IMR-90 (cell line): ENCODE data around the gene ZSWIM8. TPM values are rescaled to one million over a fixed set of nuclear protein-coding genes. Genes with fewer than 3 reads are reported as not detected.

Experiments
- ATAC-seq: fragments of 200-7000 bp; cut with Tn5 transposase; 2 replicates; pipeline ENCODE4 v1.9.1; 2020; ENCODE audit warnings: low read depth, mild to moderate bottlenecking, moderate library complexity
- BruUV-seq: library from RNA; stranded (reverse); fragments of 400-500 nt; replicated peaks from 2 replicates; lab custom pipeline; 2021; lab: Mats Ljungman, UMichigan
- CTCF ChIA-PET: fragments of 300-600 bp; formaldehyde crosslinking; extraction: SDS; loops from one replicate; lab custom pipeline; 2021; ENCODE audit warnings: antibody characterized with exemption; lab: Yijun Ruan, JAX
- POLR2A ChIA-PET: fragments of 300-600 bp; sonication (Branson Sonifier 250); formaldehyde crosslinking; loops from one replicate; lab custom pipeline; 2022; ENCODE audit warnings: antibody characterized with exemption; ENCODE audit not compliant: unreplicated experiment; lab: Charles Lee
- DNase-seq: peaks from one replicate; pipeline ENCODE4 v3.0.0; 2013
- H2AFZ ChIP-seq: replicated peaks from 2 replicates; pipeline ENCODE3; 2013; ENCODE audit warnings: low read length, mild to moderate bottlenecking; ENCODE audit not compliant: poor library complexity
- H2AK5ac ChIP-seq: 2 replicates; pipeline ENCODE4 v1.6.1; 2013; ENCODE audit warnings: low read depth, low read length, inconsistent platforms
- H2AK9ac ChIP-seq: replicated peaks from 2 replicates; pipeline ENCODE3; 2013; ENCODE audit warnings: mild to moderate bottlenecking, low read depth, low read length, moderate library complexity; ENCODE audit not compliant: poor library complexity
- H2BK120ac ChIP-seq: 2 replicates; pipeline ENCODE4 v1.6.1; 2013; ENCODE audit warnings: low read depth, low read length, inconsistent platforms
- H2BK15ac ChIP-seq: 3 replicates; pipeline ENCODE4 v1.6.1; 2013; ENCODE audit warnings: low read depth, low read length, inconsistent platforms
- H2BK20ac ChIP-seq: 2 replicates; pipeline ENCODE4 v1.6.1; 2013; ENCODE audit warnings: low read depth, mild to moderate bottlenecking, inconsistent platforms, low read length, moderate library complexity
- H2BK5ac ChIP-seq: 2 replicates; pipeline ENCODE4 v1.6.1; 2013; ENCODE audit warnings: mild to moderate bottlenecking, low read depth, low read length, inconsistent platforms; ENCODE audit not compliant: poor library complexity, severe bottlenecking
- H3K14ac ChIP-seq: replicated peaks from 2 replicates; pipeline ENCODE4 v1.6.1; 2013; ENCODE audit warnings: low read depth, low read length, inconsistent platforms
- H3K18ac ChIP-seq: 2 replicates; pipeline ENCODE4 v1.6.1; 2013; ENCODE audit warnings: low read depth, low read length, control low read depth
- H3K23ac ChIP-seq: 2 replicates; pipeline ENCODE4 v1.6.1; 2013; ENCODE audit warnings: low read depth, low read length, inconsistent platforms
- H3K27ac ChIP-seq: 2 replicates; pipeline ENCODE4 v1.5.1; 2013; ENCODE audit warnings: mild to moderate bottlenecking, control low read depth, low read length; ENCODE audit not compliant: insufficient read depth
- H3K27me3 ChIP-seq: 2 replicates; pipeline ENCODE4 v1.6.1; 2013; ENCODE audit warnings: low read length; ENCODE audit not compliant: control insufficient read depth, insufficient read depth
- H3K36me3 ChIP-seq: 2 replicates; pipeline ENCODE4 v1.6.1; 2013; ENCODE audit warnings: low read length, mixed read lengths; ENCODE audit not compliant: control insufficient read depth, insufficient read depth
- H3K4ac ChIP-seq: 2 replicates; pipeline ENCODE4 v1.6.1; 2013; ENCODE audit warnings: low read depth, low read length, inconsistent platforms
- H3K4me1 ChIP-seq: 2 replicates; pipeline ENCODE4 v1.6.1; 2013; ENCODE audit warnings: low read length, mixed read lengths; ENCODE audit not compliant: control insufficient read depth, insufficient read depth
- H3K4me2 ChIP-seq: 2 replicates; pipeline ENCODE4 v1.6.1; 2013; ENCODE audit warnings: low read depth, mild to moderate bottlenecking, control low read depth, low read length, moderate library complexity
- H3K4me3 ChIP-seq: 2 replicates; pipeline ENCODE4 v1.5.1; 2013; ENCODE audit warnings: low read depth, mild to moderate bottlenecking, control low read depth, low read length, moderate library complexity; ENCODE audit not compliant: insufficient read depth
- H3K56ac ChIP-seq: 2 replicates; pipeline ENCODE4 v1.6.1; 2013; ENCODE audit warnings: low read length, inconsistent platforms; ENCODE audit not compliant: insufficient read depth; ENCODE audit errors: extremely low read depth
- H3K79me1 ChIP-seq, 2 experiments: 2 replicates each; pipeline ENCODE4 v1.6.1; 2013; ENCODE audit warnings: low read length in 2 of 2, inconsistent platforms in 1 of 2, low read depth in 1 of 2
- H3K9ac ChIP-seq: 2 replicates; pipeline ENCODE4 v1.6.1; 2013; ENCODE audit warnings: low read depth, low read length, control low read depth
- H3K9me1 ChIP-seq: 2 replicates; pipeline ENCODE4 v1.6.1; 2013; ENCODE audit warnings: low read length, inconsistent platforms; ENCODE audit not compliant: insufficient read depth
- H3K9me3 ChIP-seq: 2 replicates; pipeline ENCODE4 v1.6.1; 2013; ENCODE audit warnings: low read length; ENCODE audit not compliant: control insufficient read depth, insufficient read depth
- H4K20me1 ChIP-seq: 2 replicates; pipeline ENCODE4 v1.6.1; 2013; ENCODE audit warnings: low read length, inconsistent platforms; ENCODE audit not compliant: insufficient read depth
- H4K5ac ChIP-seq: 2 replicates; pipeline ENCODE4 v1.6.1; 2013; ENCODE audit warnings: mild to moderate bottlenecking, low read depth, low read length, control low read depth
- H4K8ac ChIP-seq, 2 experiments: 2 replicates each; pipeline ENCODE4 v1.6.1; 2013; ENCODE audit warnings: low read depth in 2 of 2, low read length in 2 of 2, control low read depth in 1 of 2, inconsistent platforms in 1 of 2
- H4K91ac ChIP-seq: 2 replicates; pipeline ENCODE4 v1.6.1; 2013; ENCODE audit warnings: low read depth, low read length, inconsistent platforms; ENCODE audit not compliant: insufficient read depth
- BHLHE40 ChIP-seq: fragments of 150-350 bp; IDR thresholded peaks from 2 replicates; pipeline ENCODE4 v1.6.1; 2016; ENCODE audit warnings: mild to moderate bottlenecking, low read depth, low read length
- CEBPB ChIP-seq: IDR thresholded peaks from 2 replicates; pipeline ENCODE4 v1.6.1; 2012; ENCODE audit warnings: low read depth, low read length, improper control_type of control experiment
- CHD1 ChIP-seq: IDR thresholded peaks from 2 replicates; pipeline ENCODE4 v1.6.1; 2012; ENCODE audit warnings: low read depth, low read length, improper control_type of control experiment
- FOS ChIP-seq: fragments of 150-350 bp; IDR thresholded peaks from 2 replicates; pipeline ENCODE4 v1.6.1; 2016; ENCODE audit warnings: low read depth, low read length
- MAZ ChIP-seq: IDR thresholded peaks from 2 replicates; pipeline ENCODE4 v1.6.1; 2012; ENCODE audit warnings: low read depth, mild to moderate bottlenecking, low read length, improper control_type of control experiment, moderate library complexity, borderline replicate concordance
- MXI1 ChIP-seq: IDR thresholded peaks from 2 replicates; pipeline ENCODE4 v1.6.1; 2012; ENCODE audit warnings: low read depth, mild to moderate bottlenecking, low read length, moderate library complexity, borderline replicate concordance
- NFE2L2 ChIP-seq: fragments of 150-350 bp; IDR thresholded peaks from 2 replicates; pipeline ENCODE4 v1.6.1; 2016; ENCODE audit warnings: low read depth, mild to moderate bottlenecking, low read length
- POLR2A ChIP-seq: IDR thresholded peaks from 2 replicates; pipeline ENCODE4 v1.6.1; 2012; ENCODE audit warnings: mild to moderate bottlenecking, low read depth, low read length
- RAD21 ChIP-seq: IDR thresholded peaks from 2 replicates; pipeline ENCODE4 v1.6.1; 2012; ENCODE audit warnings: low read length, improper control_type of control experiment
- RCOR1 ChIP-seq: IDR thresholded peaks from 2 replicates; pipeline ENCODE4 v1.6.1; 2012; ENCODE audit warnings: mild to moderate bottlenecking, low read length, improper control_type of control experiment; ENCODE audit not compliant: insufficient replicate concordance
- RFX5 ChIP-seq: IDR thresholded peaks from 2 replicates; pipeline ENCODE4 v1.8.0; 2012; ENCODE audit warnings: low read depth, mild to moderate bottlenecking, low read length, moderate library complexity
- WGBS, 2 experiments: methylation state at CpG; one replicate each; pipeline versions ENCODE4 v1.1.5 to v1.1.7; 2013; ENCODE audit warnings: missing lambda C conversion rate in 2 of 2; ENCODE audit not compliant: insufficient read length in 1 of 2; ENCODE audit errors: extremely low coverage in 2 of 2; 5-methylcytosine and 5-hydroxymethylcytosine counted together
- dilution Hi-C: fragments of 300-500 bp; cut with HindIII; formaldehyde crosslinking; loops from one replicate; pipeline ENCODE4 v1.14.3; 2018; ENCODE audit warnings: low sequenced_read_pairs; ENCODE audit not compliant: unreplicated experiment
- in situ Hi-C: fragments of 300-500 bp; cut with MboI; formaldehyde crosslinking; loops from 3 replicates; pipeline ENCODE4 v1.14.3; 2019; ENCODE audit warnings: low sequenced_read_pairs, inconsistent platforms, mixed read lengths
- intact Hi-C: fragments of 100-400 bp; cut with micrococcal nuclease; formaldehyde crosslinking; loops from 2 replicates; pipeline ENCODE4 v1.10.0; 2022
- polyA plus RNA-seq, 3 experiments: library from polyadenylated mRNA; depleted of rRNA; stranded (reverse); fragments of >200 nt; gene quantifications; 2 replicates each; pipeline ENCODE4 v1.2.3, GENCODE V29; 2012; ENCODE audit warnings: low replicate concordance in 1 of 3
- total RNA-seq: library from RNA; depleted of rRNA; stranded (reverse); fragments of >200 nt; gene quantifications from 2 replicates; pipeline ENCODE4 v1.2.3, GENCODE V29; 2012
- TF ChIP-seq, protein P1 (sequence below): conservative IDR thresholded peaks from 2 replicates; pipeline ENCODE4 v1.5.1; 2012; ENCODE audit warnings: mild to moderate bottlenecking, low read depth, low read length, improper control_type of control experiment
- TF ChIP-seq, protein P2 (sequence below): fragments of 150-350 bp; IDR thresholded peaks from 2 replicates; pipeline ENCODE4 v1.6.1; 2017; ENCODE audit warnings: mild to moderate bottlenecking, antibody characterized with exemption, low read length, low read depth

ZSWIM8 gene
- total and polyA plus RNA-seq, 2 of the 4 experiments (the other 2 are of a cell fraction), result 16.8 to 103 TPM

DNA sequence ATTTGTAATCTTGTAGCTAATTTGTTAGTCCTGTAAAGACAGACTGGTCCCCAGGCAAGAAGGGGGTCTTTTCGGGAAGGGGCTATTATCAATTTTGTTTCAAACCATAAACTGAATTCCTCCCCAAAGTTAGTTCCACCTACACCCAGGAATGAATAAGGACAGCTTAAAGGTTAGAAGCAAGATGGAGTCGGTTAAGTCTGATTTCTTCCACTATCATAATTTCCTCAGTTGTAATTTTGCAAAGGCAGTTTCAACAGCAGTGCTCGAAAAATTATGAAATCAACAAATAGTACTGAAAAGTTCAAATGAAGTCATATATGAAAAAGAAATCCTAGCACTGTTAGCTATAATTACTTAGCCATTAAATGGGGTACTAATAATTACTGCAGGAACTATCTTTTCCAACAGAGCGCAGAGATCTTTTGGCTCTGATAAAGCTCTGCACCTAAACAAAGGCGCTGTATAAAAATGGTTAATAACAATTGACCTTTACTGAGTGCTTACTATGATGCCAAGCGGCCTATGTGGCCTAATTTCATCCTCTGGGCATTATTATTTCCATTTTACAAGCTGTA, 42.0 kb upstream of the ZSWIM8 start:
- Histone ChIP-seq H3K9me1 (0 out of 2 replicates have a peak, but pooled peaks cover 3% of the 10 kb centered on the region), H3K4ac (peak overlapping the region; percentile 98), H3K18ac (peak overlapping the region; percentile 94), H3K36me3 (peaks cover 9% of the 10 kb centered on the region), H3K14ac (peak overlapping the region; percentile 95), H3K56ac (peak overlapping the region; percentile 98), H2AK9ac (peak overlapping the region; percentile 94), H3K27ac (peak overlapping the region; percentile 95), H4K20me1 (peaks cover 3% of the 10 kb centered on the region; the same call in 1 of the 2 replicates), H4K91ac (peak overlapping the region; percentile 92), H3K4me1 (peaks cover 2% of the 10 kb centered on the region; the same call in 1 of the 2 replicates), H2BK120ac (peak overlapping the region; percentile 80), H2BK5ac (peak overlapping the region; percentile 95), H3K4me2 (peak overlapping the region; percentile 87), H3K9ac (peak overlapping the region; percentile 94), H2BK15ac (peak overlapping the region; percentile 80; the same call in 1 of the 3 replicates), H3K27me3 (no peaks in the 10 kb centered on the region), H3K9me3 (no peaks in the 10 kb centered on the region), H3K4me3 (peak overlapping the region; percentile 86), H3K23ac (peak overlapping the region; percentile 87), H2BK20ac (peak overlapping the region; percentile 50; the same call in 1 of the 2 replicates), H4K5ac (peak overlapping the region; percentile 99), H2AFZ (peak overlapping the region; percentile 89), H3K79me1 (peaks cover 19 to 62% of the 10 kb centered on the region in 2 experiments), H4K8ac (peak overlapping the region; percentile 95 to 98), H2AK5ac (peak overlapping the region; percentile 96)
- ChIA-PET CTCF (no interaction called here), POLR2A (interaction anchor here (0.9 kb wide), 1 partner anchor 13 kb away, joined by 3 read pairs; no protein-coding TSS in a partner anchor)
- intact Hi-C loops, result loop anchor here (10.0 kb wide), 1 partner anchor 219 kb away; no protein-coding TSS in a partner anchor
- no CpG with 5 or more reads among the region's 6 CpGs for WGBS, 2 experiments
- no TSS peak for BruUV-seq
- in situ Hi-C loops, result no loop called here
- TF ChIP-seq, protein P1, sequence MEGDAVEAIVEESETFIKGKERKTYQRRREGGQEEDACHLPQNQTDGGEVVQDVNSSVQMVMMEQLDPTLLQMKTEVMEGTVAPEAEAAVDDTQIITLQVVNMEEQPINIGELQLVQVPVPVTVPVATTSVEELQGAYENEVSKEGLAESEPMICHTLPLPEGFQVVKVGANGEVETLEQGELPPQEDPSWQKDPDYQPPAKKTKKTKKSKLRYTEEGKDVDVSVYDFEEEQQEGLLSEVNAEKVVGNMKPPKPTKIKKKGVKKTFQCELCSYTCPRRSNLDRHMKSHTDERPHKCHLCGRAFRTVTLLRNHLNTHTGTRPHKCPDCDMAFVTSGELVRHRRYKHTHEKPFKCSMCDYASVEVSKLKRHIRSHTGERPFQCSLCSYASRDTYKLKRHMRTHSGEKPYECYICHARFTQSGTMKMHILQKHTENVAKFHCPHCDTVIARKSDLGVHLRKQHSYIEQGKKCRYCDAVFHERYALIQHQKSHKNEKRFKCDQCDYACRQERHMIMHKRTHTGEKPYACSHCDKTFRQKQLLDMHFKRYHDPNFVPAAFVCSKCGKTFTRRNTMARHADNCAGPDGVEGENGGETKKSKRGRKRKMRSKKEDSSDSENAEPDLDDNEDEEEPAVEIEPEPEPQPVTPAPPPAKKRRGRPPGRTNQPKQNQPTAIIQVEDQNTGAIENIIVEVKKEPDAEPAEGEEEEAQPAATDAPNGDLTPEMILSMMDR, result no peak
- TF ChIP-seq CHD1 (no peak), MAZ (no peak), FOS (no peak), CEBPB (no peak), MXI1 (no peak), RCOR1 (no peak), RAD21 (no peak), POLR2A (no peak), BHLHE40 (no peak), RFX5 (no peak), NFE2L2 (no peak)
- TF ChIP-seq, protein P2, sequence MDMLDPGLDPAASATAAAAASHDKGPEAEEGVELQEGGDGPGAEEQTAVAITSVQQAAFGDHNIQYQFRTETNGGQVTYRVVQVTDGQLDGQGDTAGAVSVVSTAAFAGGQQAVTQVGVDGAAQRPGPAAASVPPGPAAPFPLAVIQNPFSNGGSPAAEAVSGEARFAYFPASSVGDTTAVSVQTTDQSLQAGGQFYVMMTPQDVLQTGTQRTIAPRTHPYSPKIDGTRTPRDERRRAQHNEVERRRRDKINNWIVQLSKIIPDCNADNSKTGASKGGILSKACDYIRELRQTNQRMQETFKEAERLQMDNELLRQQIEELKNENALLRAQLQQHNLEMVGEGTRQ, result no peak
- DNase-seq, result no peak
- dilution Hi-C loops, result no loop called here
- ATAC-seq, result no peak
